OCI-LY1 (cell line): ENCODE measurements around the gene DDR2.
"Not testable (repeated sequence)": the region's sequence is repeated elsewhere in the genome, so short reads cannot be mapped to it uniquely, and the experiment has no call there.

Experiments
- CTCF ChIP-seq: fragments of 200-600 bp; sonication (generic), shearing (Covaris generic); IDR thresholded peaks from 2 replicates; pipeline ENCODE4 v1.5.1; 2017; ENCODE audit warnings: mild to moderate bottlenecking, antibody characterized with exemption, low read length, moderate library complexity, mixed read lengths
- EZH2 ChIP-seq: fragments of 200-600 bp; sonication (generic), shearing (Covaris generic); IDR thresholded peaks from 2 replicates; pipeline ENCODE4 v1.8.0; 2017; ENCODE audit warnings: borderline replicate concordance, mixed run types, mild to moderate bottlenecking, antibody characterized with exemption, low read length, moderate library complexity, mixed read lengths

GRCh38 chr1:162790303-162790984 lies 158.2 kb downstream of the DDR2 start, which contains the start of gene HSD17B7:
- TF ChIP-seq CTCF, EZH2: not testable (repeated sequence)
